Gastrocnemius medialis (tissue), 4 donors: Measurements from ENCODE around the gene MNS1. TPM values are rescaled to one million over a fixed set of nuclear protein-coding genes. Genes with fewer than 3 reads are reported as not detected.

Experiments
- ATAC-seq, 2 donors: fragments of 150-250 bp; one replicate each; pipeline ENCODE4 v1.9.1; 2016
- DNase-seq, 2 donors: peaks; one replicate each; pipeline ENCODE4 v3.0.0-alpha.2; 2019
- H3K27ac ChIP-seq, 4 donors: fragments of 200-600 bp; sonication (generic); 1 replicate in 1 of 4; 2 replicates in 3 of 4; pipeline ENCODE4 v1.5.1; 2016 to 2018; ENCODE audit warnings: mild to moderate bottlenecking in 2 of 4, moderate library complexity in 1 of 4
- H3K27me3 ChIP-seq, 3 donors: fragments of 200-600 bp; sonication (generic) in 2 of 3; 1 replicate in 1 of 3; 2 replicates in 2 of 3; pipeline versions ENCODE4 v1.5.1 to v1.6.0; 2016 to 2019; ENCODE audit warnings: mild to moderate bottlenecking in 1 of 3, moderate library complexity in 1 of 3
- H3K36me3 ChIP-seq, 2 donors: fragments of 200-600 bp; sonication (generic) in 1 of 2; one replicate each; pipeline ENCODE4 v1.5.1; 2017 to 2018
- H3K4me1 ChIP-seq, 2 donors: fragments of 200-600 bp; sonication (generic) in 1 of 2; one replicate each; pipeline ENCODE4 v1.5.1; 2016 to 2017; ENCODE audit warnings: mild to moderate bottlenecking in 2 of 2
- H3K4me3 ChIP-seq, 4 donors: fragments of 200-600 bp; sonication (generic) in 3 of 4; 1 replicate in 1 of 4; 2 replicates in 3 of 4; pipeline ENCODE4 v1.5.1; 2016 to 2019; ENCODE audit warnings: mild to moderate bottlenecking in 2 of 4
- H3K9me3 ChIP-seq, 3 donors: fragments of 200-600 bp; sonication (generic) in 2 of 3; 1 replicate in 1 of 3; 2 replicates in 2 of 3; pipeline ENCODE4 v1.5.1; 2016 to 2019
- CTCF ChIP-seq, 5 experiments: fragments of 450-650 bp in 3 of 5; fragments of 200-600 bp in 2 of 5; sonication (generic) in 2 of 5; IDR thresholded peaks in 4 of 5; conservative IDR thresholded peaks in 1 of 5; 1 replicate in 4 of 5; 2 replicates in 1 of 5; pipeline ENCODE4 v1.5.1; 2016 to 2019; ENCODE audit warnings: antibody characterized with exemption in 5 of 5, mild to moderate bottlenecking in 3 of 5, moderate library complexity in 3 of 5
- POLR2A ChIP-seq, 2 donors: fragments of 450-650 bp; IDR thresholded peaks; one replicate each; pipeline ENCODE4 v1.6.1; 2017; ENCODE audit warnings: antibody characterized with exemption in 2 of 2, mild to moderate bottlenecking in 2 of 2, moderate library complexity in 2 of 2
- in situ Hi-C, 4 donors: fragments of 200-750 bp; cut with MboI; loops; one replicate each; pipeline versions ENCODE4 v1.15.0 to v1.8.0; 2017; ENCODE audit warnings: low sequenced_read_pairs in 4 of 4
- intact Hi-C: fragments of 100-400 bp; cut with DNase I; formaldehyde crosslinking; loops from one replicate; pipeline ENCODE4 v1.15.1; 2023; ENCODE audit warnings: low total_unique reads
- total RNA-seq, 4 donors: library from RNA; depleted of rRNA; stranded (reverse); fragments of >200 nt; gene quantifications; one replicate each; pipeline versions ENCODE4 v1.1.0 to v1.2.3, GENCODE V29; 2016

Gene MNS1
- total RNA-seq, 4 donors from 2014 or later = 0.44 to 0.66 (median 0.62) TPM; not detected in 1

- Histone ChIP-seq H3K4me1 (no peaks in the 10 kb centered on the region), H3K36me3 (no peaks in the 10 kb centered on the region), H3K27ac (no peak overlapping the region), H3K4me3 (no peak overlapping the region), H3K27me3 (no peaks in the 10 kb centered on the region), H3K9me3 (no peaks in the 10 kb centered on the region)
- TF ChIP-seq POLR2A (IDR thresholded peaks at IDR 0.05) (no peak), CTCF (IDR thresholded peaks at IDR 0.05 in 4 of 5, conservative IDR thresholded peaks at IDR 0.05 in 1 of 5) (no peak)
- ATAC-seq (no peak), DNase-seq (no peak)
- in situ Hi-C loops = no loop called here
- intact Hi-C loops = no loop called here
These were observed 6.6 kb upstream of the MNS1 start for GRCh38 chr15:56471440-56472069.

- in situ Hi-C loops (no loop called here), intact Hi-C loops (no loop called here)
- no peaks in the 10 kb centered on the region for H3K9me3 ChIP-seq
- H3K27me3 ChIP-seq = no peaks in the 10 kb centered on the region
- ATAC-seq (no peak), DNase-seq (no peak)
- H3K4me1 ChIP-seq = peaks cover 0 to 7% of the 10 kb centered on the region in 2 donors
- TF ChIP-seq POLR2A (IDR thresholded peaks at IDR 0.05) (no peak), CTCF (IDR thresholded peaks at IDR 0.05 in 4 of 5, conservative IDR thresholded peaks at IDR 0.05 in 1 of 5) (no peak)
- H3K27ac ChIP-seq = no peak overlapping the region
- no peak overlapping the region for H3K4me3 ChIP-seq
- H3K36me3 ChIP-seq = no peaks in the 10 kb centered on the region
These were observed 4.5 kb upstream of the MNS1 start for GRCh38 chr15:56469483-56469882.

- Histone ChIP-seq H3K9me3 (no peaks in the 10 kb centered on the region), H3K4me1 (peaks cover 0 to 12% of the 10 kb centered on the region in 2 donors), H3K36me3 (no peaks in the 10 kb centered on the region), H3K4me3 (no peak overlapping the region), H3K27ac (no peak overlapping the region), H3K27me3 (no peaks in the 10 kb centered on the region)
- intact Hi-C loops = no loop called here
- in situ Hi-C loops = no loop called here
- TF ChIP-seq POLR2A (IDR thresholded peaks at IDR 0.05) (no peak), CTCF (IDR thresholded peaks at IDR 0.05 in 4 of 5, conservative IDR thresholded peaks at IDR 0.05 in 1 of 5) (no peak)
- ATAC-seq (no peak), DNase-seq (no peak)
These were observed 3.5 kb upstream of the MNS1 start for GRCh38 chr15:56468401-56468800.

- H3K27ac ChIP-seq = no peak overlapping the region
- in situ Hi-C loops (no loop called here), intact Hi-C loops (no loop called here)
- no peak overlapping the region for H3K4me3 ChIP-seq
- H3K27me3 ChIP-seq = no peaks in the 10 kb centered on the region
- H3K36me3 ChIP-seq = no peaks in the 10 kb centered on the region
- peaks cover 0 to 12% of the 10 kb centered on the region in 2 donors for H3K4me1 ChIP-seq
- no peaks in the 10 kb centered on the region for H3K9me3 ChIP-seq
- TF ChIP-seq POLR2A (IDR thresholded peaks at IDR 0.05) = no peak
- TF ChIP-seq CTCF (IDR thresholded peaks at IDR 0.05 in 4 of 5, conservative IDR thresholded peaks at IDR 0.05 in 1 of 5) = no peak
- DNase-seq = no peak
- ATAC-seq = no peak
These were observed 2.7 kb upstream of the MNS1 start for GRCh38 chr15:56467616-56468015.

GRCh38 chr15:56460947-56461346 lies 4.0 kb downstream of the MNS1 start:
- Histone ChIP-seq H3K27ac (no peak overlapping the region), H3K9me3 (no peaks in the 10 kb centered on the region), H3K27me3 (no peaks in the 10 kb centered on the region), H3K4me1 (peaks cover 0 to 12% of the 10 kb centered on the region in 2 donors), H3K36me3 (no peaks in the 10 kb centered on the region), H3K4me3 (no peak overlapping the region)
- intact Hi-C loops = no loop called here
- no peak for ATAC-seq
- TF ChIP-seq POLR2A (IDR thresholded peaks at IDR 0.05) (no peak), CTCF (IDR thresholded peaks at IDR 0.05 in 4 of 5, conservative IDR thresholded peaks at IDR 0.05 in 1 of 5) (no peak)
- DNase-seq = no peak
- in situ Hi-C loops = no loop called here
